GM21723 (cell line): Measurements from ENCODE around the gene ABCA2.
"Not testable (repeated sequence)": the region's sequence is repeated elsewhere in the genome, so short reads cannot be mapped to it uniquely, and the experiment has no call there.

ENCODE experiments used
- ATAC-seq: cut with Tn5 transposase; IDR thresholded peaks from one replicate; pipeline ENCODE4 v1.9.1; 2021; ENCODE audit warnings: mild to moderate bottlenecking, moderate library complexity; ENCODE audit not compliant: unreplicated experiment

ABCA2 gene

GRCh38 chr9:137063311-137064026, 35.4 kb upstream of the ABCA2 start:
- no peak for ATAC-seq

GRCh38 chr9:137062798-137063197, 34.8 kb upstream of the ABCA2 start:
- not testable (repeated sequence) for ATAC-seq

GRCh38 chr9:137062384-137062783, 34.3 kb upstream of the ABCA2 start:
- ATAC-seq = no peak

GRCh38 chr9:137058521-137059234, 30.6 kb upstream of the ABCA2 start:
- no peak for ATAC-seq

GRCh38 chr9:137057545-137057944, 29.5 kb upstream of the ABCA2 start:
- no peak for ATAC-seq

- ATAC-seq = no peak
Observed at GRCh38 chr9:137056739-137057415, 28.8 kb upstream of the ABCA2 start.

GRCh38 chr9:137055385-137056364, 27.6 kb upstream of the ABCA2 start:
- ATAC-seq = no peak

GRCh38 chr9:137054932-137055384, 26.9 kb upstream of the ABCA2 start:
- no peak for ATAC-seq

GRCh38 chr9:137053944-137054931, 26.2 kb upstream of the ABCA2 start, which contains the start of gene ENTPD2:
Gene ENTPD2 (minus strand): TSS chr9:137054061. CDS start chr9:137053997, 64 bp downstream.
- no peak for ATAC-seq

- ATAC-seq = no peak
Observed at GRCh38 chr9:137052998-137053943, 25.2 kb upstream of the ABCA2 start.

GRCh38 chr9:137052293-137052692, 24.3 kb upstream of the ABCA2 start:
- no peak for ATAC-seq

- no peak for ATAC-seq
Observed at GRCh38 chr9:137051145-137051724, 23.2 kb upstream of the ABCA2 start.

GRCh38 chr9:137050570-137050969, 22.5 kb upstream of the ABCA2 start:
- ATAC-seq = no peak

- no peak for ATAC-seq
Observed at GRCh38 chr9:137049544-137050449, 21.8 kb upstream of the ABCA2 start.

- no peak for ATAC-seq
Observed at GRCh38 chr9:137048655-137049543, 20.9 kb upstream of the ABCA2 start.
